ENCODE results near the gene PYY.

PYY gene

GRCh38 chr17:43986225-43986981 is 32.7 kb upstream of the PYY start:
- no peaks in the 10 kb centered on the region for H3K9me3 ChIP-seq (replicated peaks; ENCODE audit: insufficient read depth, low read length)
- peak overlapping the region; percentile 19 for H2AFZ ChIP-seq (ENCODE audit: low read length)
- no peaks in the 10 kb centered on the region for H3K36me3 ChIP-seq (replicated peaks; ENCODE audit: insufficient read depth, low read length)
- no peaks in the 10 kb centered on the region for H3K79me2 ChIP-seq (ENCODE audit: low read length)
- H3K9me2 ChIP-seq (replicated peaks; ENCODE audit: insufficient read depth, low read length): no peaks in the 10 kb centered on the region
- H3K4me1 ChIP-seq (ENCODE audit: low read length): peaks cover 13% of the 10 kb centered on the region
- no peaks in the 10 kb centered on the region for H3K27me3 ChIP-seq (replicated peaks; ENCODE audit: insufficient read depth, low read length)
- TF ChIP-seq, protein P1, sequence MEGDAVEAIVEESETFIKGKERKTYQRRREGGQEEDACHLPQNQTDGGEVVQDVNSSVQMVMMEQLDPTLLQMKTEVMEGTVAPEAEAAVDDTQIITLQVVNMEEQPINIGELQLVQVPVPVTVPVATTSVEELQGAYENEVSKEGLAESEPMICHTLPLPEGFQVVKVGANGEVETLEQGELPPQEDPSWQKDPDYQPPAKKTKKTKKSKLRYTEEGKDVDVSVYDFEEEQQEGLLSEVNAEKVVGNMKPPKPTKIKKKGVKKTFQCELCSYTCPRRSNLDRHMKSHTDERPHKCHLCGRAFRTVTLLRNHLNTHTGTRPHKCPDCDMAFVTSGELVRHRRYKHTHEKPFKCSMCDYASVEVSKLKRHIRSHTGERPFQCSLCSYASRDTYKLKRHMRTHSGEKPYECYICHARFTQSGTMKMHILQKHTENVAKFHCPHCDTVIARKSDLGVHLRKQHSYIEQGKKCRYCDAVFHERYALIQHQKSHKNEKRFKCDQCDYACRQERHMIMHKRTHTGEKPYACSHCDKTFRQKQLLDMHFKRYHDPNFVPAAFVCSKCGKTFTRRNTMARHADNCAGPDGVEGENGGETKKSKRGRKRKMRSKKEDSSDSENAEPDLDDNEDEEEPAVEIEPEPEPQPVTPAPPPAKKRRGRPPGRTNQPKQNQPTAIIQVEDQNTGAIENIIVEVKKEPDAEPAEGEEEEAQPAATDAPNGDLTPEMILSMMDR (IDR thresholded peaks at IDR 0.05; ENCODE audit: low read length): no peak
- no peak for TF ChIP-seq EZH2 (optimal IDR thresholded peaks at IDR 0.05; ENCODE audit: low read depth, low read length)
- no peak for TF ChIP-seq EZH2phosphoT487 (IDR thresholded peaks at IDR 0.05; ENCODE audit: low read length)
- H3K27ac ChIP-seq (ENCODE audit: low read length): peak overlapping the region; percentile 28; the same call in 1 of the 2 replicates
- H4K20me1 ChIP-seq (ENCODE audit: insufficient read depth, low read length): no peaks in the 10 kb centered on the region
- no peak overlapping the region for H3K4me3 ChIP-seq (ENCODE audit: low read length)
- peak overlapping the region; percentile 55 for H3K4me2 ChIP-seq (ENCODE audit: low read depth, low read length)
- DNase-seq: peak; percentile 39
- no peaks in the 10 kb centered on the region for H3F3A ChIP-seq (ENCODE audit: insufficient read depth, low read length)
- no peak overlapping the region for H3K9ac ChIP-seq (ENCODE audit: low read length)

DNA sequence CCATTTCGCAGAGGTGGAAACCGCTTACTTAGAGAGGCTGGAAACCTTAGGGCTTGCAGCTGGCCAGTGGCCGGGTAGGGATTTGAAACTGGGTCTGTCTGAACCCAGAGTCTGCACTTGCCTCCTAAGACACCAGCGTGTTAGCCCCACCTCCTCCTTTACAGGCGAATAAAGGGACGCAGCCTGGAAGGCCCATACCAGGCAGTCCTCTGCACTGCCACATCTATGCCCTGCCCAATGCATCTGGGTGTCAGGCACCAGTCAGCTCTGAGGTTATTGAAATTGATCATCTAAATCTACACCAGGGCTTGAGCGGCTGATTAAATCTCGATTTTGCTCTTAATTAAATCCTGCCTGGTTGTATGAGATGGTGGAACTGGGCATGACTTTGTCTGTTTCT is 30.8 kb upstream of the PYY start:
- Histone ChIP-seq H3K27me3 (replicated peaks; ENCODE audit: insufficient read depth, low read length) (no peaks in the 10 kb centered on the region), H3K9me2 (replicated peaks; ENCODE audit: insufficient read depth, low read length) (no peaks in the 10 kb centered on the region), H3K27ac (ENCODE audit: low read length) (no peak overlapping the region), H4K20me1 (ENCODE audit: insufficient read depth, low read length) (no peaks in the 10 kb centered on the region), H3K4me2 (ENCODE audit: low read depth, low read length) (no peak overlapping the region), H2AFZ (ENCODE audit: low read length) (no peak overlapping the region), H3K9me3 (replicated peaks; ENCODE audit: insufficient read depth, low read length) (no peaks in the 10 kb centered on the region), H3K9ac (ENCODE audit: low read length) (no peak overlapping the region), H3K36me3 (replicated peaks; ENCODE audit: insufficient read depth, low read length) (no peaks in the 10 kb centered on the region), H3K4me1 (ENCODE audit: low read length) (peaks cover 13% of the 10 kb centered on the region), H3K79me2 (ENCODE audit: low read length) (no peaks in the 10 kb centered on the region), H3K4me3 (ENCODE audit: low read length) (no peak overlapping the region), H3F3A (ENCODE audit: insufficient read depth, low read length) (no peaks in the 10 kb centered on the region)
- TF ChIP-seq EZH2phosphoT487 (IDR thresholded peaks at IDR 0.05; ENCODE audit: low read length): no peak
- TF ChIP-seq EZH2 (optimal IDR thresholded peaks at IDR 0.05; ENCODE audit: low read depth, low read length): no peak
- TF ChIP-seq, protein P1 (IDR thresholded peaks at IDR 0.05; ENCODE audit: low read length): no peak
- DNase-seq: no peak

DNA sequence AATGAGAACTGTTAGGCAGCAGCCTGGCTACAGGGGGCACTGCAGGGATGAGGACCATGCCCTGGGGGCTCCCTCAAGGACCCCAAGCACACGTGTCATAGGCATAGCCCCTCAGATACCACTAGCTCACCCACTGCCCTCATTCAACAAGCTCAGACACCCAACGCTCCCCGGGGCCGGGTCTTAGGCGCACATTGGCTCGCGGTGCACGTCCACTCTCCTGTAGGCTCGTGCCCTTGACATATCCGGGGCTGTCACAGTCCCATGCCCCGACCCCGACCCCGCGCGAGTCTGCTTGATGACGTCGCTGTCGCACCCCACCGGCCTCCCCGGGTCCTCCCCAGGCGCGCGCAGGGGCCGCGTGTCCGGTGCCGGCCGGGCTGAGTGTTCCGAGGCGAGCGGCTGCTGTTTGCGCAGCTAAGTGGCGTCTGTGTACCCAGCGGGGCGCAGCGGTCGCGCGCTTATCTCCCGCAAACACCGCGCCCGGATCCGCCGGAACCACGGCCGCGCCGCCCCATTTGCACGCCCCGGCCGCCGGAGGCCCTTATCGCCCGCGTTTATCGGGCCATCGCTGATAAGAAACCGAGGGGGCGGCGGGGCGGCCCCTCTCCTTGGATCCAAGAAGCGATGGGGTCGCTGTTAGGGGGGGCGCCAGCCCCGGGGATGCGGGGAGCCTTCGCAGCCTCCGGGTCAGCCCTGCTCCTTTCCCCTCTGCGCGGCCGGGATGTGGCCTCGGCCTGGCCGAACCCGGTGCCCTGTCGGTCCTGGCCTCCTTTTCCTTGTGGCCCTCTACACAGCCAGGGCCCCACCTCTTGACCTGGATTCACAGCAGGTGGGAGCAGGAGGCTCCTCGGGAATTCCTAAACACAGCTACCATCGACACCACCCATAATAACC is 30.0 kb upstream of the PYY start:
- no peak overlapping the region for H3K4me3 ChIP-seq (ENCODE audit: low read length)
- no peak overlapping the region for H3K4me2 ChIP-seq (ENCODE audit: low read depth, low read length)
- H3F3A ChIP-seq (ENCODE audit: insufficient read depth, low read length): no peaks in the 10 kb centered on the region
- DNase-seq: no peak
- no peaks in the 10 kb centered on the region for H3K36me3 ChIP-seq (replicated peaks; ENCODE audit: insufficient read depth, low read length)
- no peak overlapping the region for H3K9ac ChIP-seq (ENCODE audit: low read length)
- TF ChIP-seq, protein P1 (IDR thresholded peaks at IDR 0.05; ENCODE audit: low read length): no peak
- TF ChIP-seq EZH2phosphoT487 (IDR thresholded peaks at IDR 0.05; ENCODE audit: low read length): no peak
- no peak for TF ChIP-seq EZH2 (optimal IDR thresholded peaks at IDR 0.05; ENCODE audit: low read depth, low read length)
- H2AFZ ChIP-seq (ENCODE audit: low read length): no peak overlapping the region
- H3K27me3 ChIP-seq (replicated peaks; ENCODE audit: insufficient read depth, low read length): no peaks in the 10 kb centered on the region; the same call in 1 of the 2 replicates
- no peaks in the 10 kb centered on the region for H4K20me1 ChIP-seq (ENCODE audit: insufficient read depth, low read length)
- H3K9me3 ChIP-seq (replicated peaks; ENCODE audit: insufficient read depth, low read length): no peaks in the 10 kb centered on the region
- H3K9me2 ChIP-seq (replicated peaks; ENCODE audit: insufficient read depth, low read length): no peaks in the 10 kb centered on the region
- no peaks in the 10 kb centered on the region for H3K79me2 ChIP-seq (ENCODE audit: low read length)
- H3K27ac ChIP-seq (ENCODE audit: low read length): no peak overlapping the region
- peaks cover 13% of the 10 kb centered on the region for H3K4me1 ChIP-seq (ENCODE audit: low read length)
